HEK293T (cell line): Measurements from ENCODE around the gene GMDS.

ENCODE experiments used
- ARNT ChIP-seq: fragments of 450-650 bp; IDR thresholded peaks from 2 replicates; pipeline ENCODE4 v1.6.1; 2017; ENCODE audit warnings: mild to moderate bottlenecking
- BHLHE40 ChIP-seq: fragments of 450-650 bp; IDR thresholded peaks from 2 replicates; pipeline ENCODE4 v1.6.1; 2016; ENCODE audit warnings: mild to moderate bottlenecking, moderate library complexity, borderline replicate concordance
- CTBP1 ChIP-seq: fragments of 450-650 bp; IDR thresholded peaks from 2 replicates; pipeline ENCODE4 v1.6.1; 2016; ENCODE audit warnings: borderline replicate concordance
- ELF4 ChIP-seq: fragments of 450-650 bp; IDR thresholded peaks from 2 replicates; pipeline ENCODE4 v1.6.1; 2017; ENCODE audit warnings: antibody characterized with exemption
- FOXM1 ChIP-seq: fragments of 450-650 bp; IDR thresholded peaks from 2 replicates; pipeline ENCODE4 v1.6.1; 2017; ENCODE audit warnings: mild to moderate bottlenecking, borderline replicate concordance
- HDGF ChIP-seq: fragments of 450-650 bp; IDR thresholded peaks from 2 replicates; pipeline ENCODE4 v1.6.1; 2017; ENCODE audit warnings: antibody characterized with exemption, borderline replicate concordance
- PKNOX1 ChIP-seq: fragments of 450-650 bp; IDR thresholded peaks from 2 replicates; pipeline ENCODE4 v1.6.1; 2016
- SP1 ChIP-seq: fragments of 450-650 bp; IDR thresholded peaks from 2 replicates; pipeline ENCODE4 v1.6.1; 2017
- SUZ12 ChIP-seq: fragments of 450-650 bp; IDR thresholded peaks from 2 replicates; pipeline ENCODE4 v1.6.1; 2016; ENCODE audit warnings: mild to moderate bottlenecking
- TARDBP ChIP-seq: fragments of 450-650 bp; IDR thresholded peaks from 2 replicates; pipeline ENCODE4 v1.6.1; 2016
- ZNF384 ChIP-seq: fragments of 450-650 bp; IDR thresholded peaks from 2 replicates; pipeline ENCODE4 v1.6.1; 2016

GRCh38 chr6:2042956-2043648, 202.3 kb downstream of the GMDS start:
- no peak for TF ChIP-seq SP1
- no peak for TF ChIP-seq FOXM1
- TF ChIP-seq CTBP1 = no peak
- TF ChIP-seq BHLHE40 = no peak
- no peak for TF ChIP-seq ARNT
- TF ChIP-seq ZNF384 = no peak
- TF ChIP-seq SUZ12 = no peak
- TF ChIP-seq TARDBP = no peak
- TF ChIP-seq PKNOX1 = no peak
- no peak for TF ChIP-seq HDGF
- TF ChIP-seq ELF4 = no peak
